Measurements from ENCODE around the gene TXNL1. TPM values are rescaled to one million over a fixed set of nuclear protein-coding genes. Genes with fewer than 3 reads are reported as not detected.

The TXNL1 gene
- total RNA-seq, 1 donor from 2014 or later = 55.2 TPM

- DNase-seq (ENCODE audit: low spot score) = no peak
Measured at GRCh38 chr18:56570978-56571377, 67.4 kb downstream of the TXNL1 start.

GRCh38 chr18:56569416-56569815, 69.0 kb downstream of the TXNL1 start:
- no peak for DNase-seq (ENCODE audit: low spot score)

GRCh38 chr18:56568986-56569385, 69.4 kb downstream of the TXNL1 start:
- DNase-seq (ENCODE audit: low spot score) = no peak

- DNase-seq (ENCODE audit: low spot score) = no peak
Measured at GRCh38 chr18:56565551-56566345, 72.6 kb downstream of the TXNL1 start.

GRCh38 chr18:56565046-56565445, 73.3 kb downstream of the TXNL1 start:
- no peak for DNase-seq (ENCODE audit: low spot score)

- DNase-seq (ENCODE audit: low spot score) = no peak
Measured at GRCh38 chr18:56563568-56563967, 74.8 kb downstream of the TXNL1 start.

GRCh38 chr18:56562479-56562878, 75.9 kb downstream of the TXNL1 start:
- DNase-seq (ENCODE audit: low spot score) = no peak

GRCh38 chr18:56560992-56561391, 77.4 kb downstream of the TXNL1 start:
- no peak for DNase-seq (ENCODE audit: low spot score)

GRCh38 chr18:56559044-56559443, 79.3 kb downstream of the TXNL1 start:
- DNase-seq (ENCODE audit: low spot score) = no peak

GRCh38 chr18:56556907-56557306, 81.5 kb downstream of the TXNL1 start:
- no peak for DNase-seq (ENCODE audit: low spot score)

GRCh38 chr18:56550121-56550520, 88.3 kb downstream of the TXNL1 start:
- DNase-seq (ENCODE audit: low spot score) = no peak

Other genes with a start within 250 kb of the TXNL1 start
- gene WDR7, start 12.8 kb upstream of the TXNL1 start, total RNA-seq = 33.1 TPM